Fibroblast of the aortic adventitia (primary cell): Measurements from ENCODE around the gene MYRFL. TPM values are rescaled to one million over a fixed set of nuclear protein-coding genes. Genes with fewer than 3 reads are reported as not detected.

Source experiments
- DNase-seq: peaks from one replicate; pipeline ENCODE4 v3.0.0-alpha.2; 2010; ENCODE audit warnings: low read depth
- H3K4me3 ChIP-seq: 2 replicates; pipeline ENCODE4 v1.5.1; 2011; ENCODE audit warnings: low read depth, mild to moderate bottlenecking, control low read depth, low read length, moderate library complexity
- total RNA-seq: library from RNA; depleted of rRNA; stranded (reverse); fragments of >200 nt; gene quantifications from 2 replicates; pipeline ENCODE4 v1.2.3, GENCODE V29; 2012; ENCODE audit warnings: low replicate concordance
- TF ChIP-seq, protein P1 (sequence below): IDR thresholded peaks from 2 replicates; pipeline ENCODE4 v1.5.1; 2011; ENCODE audit warnings: mild to moderate bottlenecking, low read length, control low read depth, inconsistent platforms; ENCODE audit not compliant: insufficient read depth

Gene MYRFL
- total RNA-seq, 1 donor, result not detected

- TF ChIP-seq, protein P1, sequence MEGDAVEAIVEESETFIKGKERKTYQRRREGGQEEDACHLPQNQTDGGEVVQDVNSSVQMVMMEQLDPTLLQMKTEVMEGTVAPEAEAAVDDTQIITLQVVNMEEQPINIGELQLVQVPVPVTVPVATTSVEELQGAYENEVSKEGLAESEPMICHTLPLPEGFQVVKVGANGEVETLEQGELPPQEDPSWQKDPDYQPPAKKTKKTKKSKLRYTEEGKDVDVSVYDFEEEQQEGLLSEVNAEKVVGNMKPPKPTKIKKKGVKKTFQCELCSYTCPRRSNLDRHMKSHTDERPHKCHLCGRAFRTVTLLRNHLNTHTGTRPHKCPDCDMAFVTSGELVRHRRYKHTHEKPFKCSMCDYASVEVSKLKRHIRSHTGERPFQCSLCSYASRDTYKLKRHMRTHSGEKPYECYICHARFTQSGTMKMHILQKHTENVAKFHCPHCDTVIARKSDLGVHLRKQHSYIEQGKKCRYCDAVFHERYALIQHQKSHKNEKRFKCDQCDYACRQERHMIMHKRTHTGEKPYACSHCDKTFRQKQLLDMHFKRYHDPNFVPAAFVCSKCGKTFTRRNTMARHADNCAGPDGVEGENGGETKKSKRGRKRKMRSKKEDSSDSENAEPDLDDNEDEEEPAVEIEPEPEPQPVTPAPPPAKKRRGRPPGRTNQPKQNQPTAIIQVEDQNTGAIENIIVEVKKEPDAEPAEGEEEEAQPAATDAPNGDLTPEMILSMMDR, result no peak
- no peak overlapping the region for H3K4me3 ChIP-seq
- peak; percentile 50 for DNase-seq
These were observed 141.8 kb downstream of the MYRFL start for GRCh38 chr12:69966839-69967238.

GRCh38 chr12:69969011-69969410, 144.0 kb downstream of the MYRFL start:
- H3K4me3 ChIP-seq, result no peak overlapping the region
- DNase-seq, result no peak
- TF ChIP-seq, protein P1, result no peak

DNA sequence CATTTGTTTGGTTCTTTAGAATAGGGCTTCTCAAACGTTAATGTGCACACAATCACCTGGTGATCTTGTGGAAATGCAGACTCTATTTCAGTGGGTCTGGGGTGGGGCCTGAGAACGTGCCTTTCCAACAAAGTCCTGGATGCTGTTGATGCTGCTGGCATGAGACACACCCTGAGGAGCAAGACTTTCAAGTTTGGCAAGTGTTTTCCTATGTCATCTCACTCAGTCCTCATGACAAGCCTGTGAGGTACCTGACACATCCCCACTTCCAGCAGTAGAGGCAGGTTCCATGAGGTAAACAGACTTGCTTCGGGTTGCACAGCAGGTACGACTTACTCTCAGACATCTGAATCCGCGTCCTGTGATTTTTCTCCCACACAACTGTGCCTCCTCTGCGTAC, 147.1 kb downstream of the MYRFL start:
- TF ChIP-seq, protein P1, result no peak
- no peak for DNase-seq
- H3K4me3 ChIP-seq, result no peak overlapping the region

- DNase-seq, result no peak
These were observed 153.0 kb downstream of the MYRFL start for GRCh38 chr12:69978020-69978419.

GRCh38 chr12:69981881-69982475, 157.0 kb downstream of the MYRFL start:
- H3K4me3 ChIP-seq, result no peak overlapping the region
- TF ChIP-seq, protein P1, result no peak
- DNase-seq, result peak; percentile 53

More at GRCh38 chr12:69978020-69978419, 153.0 kb downstream of the MYRFL start:
- TF ChIP-seq, protein P1, result no peak
- no peak overlapping the region for H3K4me3 ChIP-seq

DNA sequence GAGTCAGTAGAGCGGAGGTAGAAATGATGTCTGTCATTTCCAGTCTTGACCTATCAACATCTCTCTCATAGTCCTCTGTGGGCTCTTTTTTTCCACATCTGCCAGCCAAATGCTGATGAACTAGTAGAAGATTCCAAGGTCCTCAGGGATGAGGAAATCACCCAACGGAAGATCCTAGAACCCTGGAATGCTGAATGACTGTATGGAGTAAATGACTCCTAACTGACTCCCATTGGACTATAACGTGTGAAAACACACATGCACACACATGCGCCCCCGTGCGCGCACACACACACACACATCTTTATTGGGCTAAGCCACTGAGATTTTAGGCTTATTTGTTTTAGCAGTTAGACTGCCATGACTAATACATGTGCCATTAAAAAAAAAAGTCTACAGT, 159.2 kb downstream of the MYRFL start:
- TF ChIP-seq, protein P1, result no peak
- no peak for DNase-seq
- H3K4me3 ChIP-seq, result no peak overlapping the region

DNA sequence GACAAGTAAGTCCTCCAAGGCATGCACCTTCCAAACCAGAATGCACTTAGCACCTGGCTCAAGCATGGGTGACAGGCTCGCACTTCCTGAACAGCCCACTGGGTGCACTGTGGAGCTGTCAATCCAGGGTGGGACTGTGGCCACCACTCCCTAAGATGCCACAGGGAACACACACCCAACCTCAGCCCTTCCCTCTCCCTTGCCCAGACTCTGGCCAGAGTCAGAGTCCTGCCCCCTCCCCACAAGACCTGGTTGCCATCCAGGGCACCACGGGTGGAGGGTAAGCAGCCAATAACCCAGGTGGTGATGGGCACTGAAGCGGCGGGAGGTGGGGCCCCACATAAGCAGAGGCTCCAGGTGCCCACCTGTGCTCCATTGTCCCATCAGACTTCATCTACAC, 160.6 kb downstream of the MYRFL start:
- TF ChIP-seq, protein P1, result peak; percentile 25
- H3K4me3 ChIP-seq, result no peak overlapping the region
- DNase-seq, result no peak
